ENCODE data around the gene NAV1.
"Not testable (repeated sequence)": the region's sequence is repeated elsewhere in the genome, so short reads cannot be mapped to it uniquely, and the experiment has no call there.

The NAV1 gene

GRCh38 chr1:201538612-201539551 is at the start of gene NAV1:
Gene NAV1 (plus strand): TSS chr1:201539127. CDS start chr1:201622885, 83,758 bp downstream.
- no peak for DNase-seq

- DNase-seq = no peak
Measured at GRCh38 chr1:201489643-201490261, 49.2 kb upstream of the NAV1 start.

GRCh38 chr1:201490708-201491131 is 48.2 kb upstream of the NAV1 start:
- DNase-seq = no peak

- DNase-seq = no peak
Measured at GRCh38 chr1:201491896-201492511, 46.9 kb upstream of the NAV1 start.

GRCh38 chr1:201493026-201493656 is 45.8 kb upstream of the NAV1 start:
- DNase-seq = not testable (repeated sequence)

- no peak for DNase-seq
Measured at GRCh38 chr1:201493757-201494617, 44.9 kb upstream of the NAV1 start.

- DNase-seq = no peak
Measured at GRCh38 chr1:201495551-201496295, 43.2 kb upstream of the NAV1 start.

GRCh38 chr1:201496296-201496690 is 42.6 kb upstream of the NAV1 start:
- no peak for DNase-seq

GRCh38 chr1:201497935-201498509 is 40.9 kb upstream of the NAV1 start:
- DNase-seq = no peak

GRCh38 chr1:201498621-201499020 is 40.3 kb upstream of the NAV1 start:
- DNase-seq = no peak

- DNase-seq = no peak
Measured at GRCh38 chr1:201499191-201499590, 39.7 kb upstream of the NAV1 start.

- DNase-seq = no peak
Measured at GRCh38 chr1:201499795-201500669, 38.9 kb upstream of the NAV1 start.

- no peak for DNase-seq
Measured at GRCh38 chr1:201500670-201501120, 38.2 kb upstream of the NAV1 start.

- DNase-seq = no peak
Measured at GRCh38 chr1:201501144-201501543, 37.8 kb upstream of the NAV1 start.

GRCh38 chr1:201501812-201502510 is 37.0 kb upstream of the NAV1 start:
- DNase-seq = no peak

GRCh38 chr1:201502511-201502857 is 36.4 kb upstream of the NAV1 start:
- DNase-seq = no peak

GRCh38 chr1:201503397-201504176 is 35.3 kb upstream of the NAV1 start:
- DNase-seq = no peak

- DNase-seq = no peak
Measured at GRCh38 chr1:201504179-201504631, 34.7 kb upstream of the NAV1 start.

Measured in activated T-cell treated with anti-CD3 and anti-CD28 coated beads, Interleukin-2, amount 50 U/mL, for 1 hour (primary cell).